ENCODE measurements around the gene OR1K1. TPM values are rescaled to one million over a fixed set of nuclear protein-coding genes. Genes with fewer than 3 reads are reported as not detected.

The OR1K1 gene
- total RNA-seq, 1 donor from 2014 or later = not detected

DNA sequence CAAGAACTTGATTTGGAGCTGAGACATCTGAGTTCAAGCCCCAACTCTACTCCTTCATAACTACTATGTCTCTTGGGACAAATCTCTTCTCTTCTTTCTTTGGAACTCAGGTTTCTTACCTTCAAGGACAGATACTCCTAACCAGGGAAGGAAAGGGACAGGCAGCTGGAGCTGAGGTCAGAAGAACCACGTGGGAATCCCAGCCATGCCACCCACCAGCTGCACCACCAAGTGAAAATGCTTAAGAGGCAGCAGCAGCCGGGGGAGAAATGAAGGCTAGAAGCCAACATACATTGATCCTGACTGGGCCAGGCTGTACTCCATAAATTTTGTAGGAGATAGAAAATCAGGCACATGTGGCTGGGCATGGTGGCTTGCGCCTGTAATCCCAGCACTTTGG is 20.7 kb upstream of the OR1K1 start:
- Histone ChIP-seq H3K27ac (no peak overlapping the region), H3K36me3 (no peaks in the 10 kb centered on the region), H3K4me1 (no peaks in the 10 kb centered on the region), H3K27me3 (no peaks in the 10 kb centered on the region), H3K9me3 (no peaks in the 10 kb centered on the region), H3K4me3 (no peak overlapping the region)
- intact Hi-C loops (cut with DNase I) = no loop called here
- DNase-seq (no peak), ATAC-seq (no peak)
- TF ChIP-seq, protein P1, sequence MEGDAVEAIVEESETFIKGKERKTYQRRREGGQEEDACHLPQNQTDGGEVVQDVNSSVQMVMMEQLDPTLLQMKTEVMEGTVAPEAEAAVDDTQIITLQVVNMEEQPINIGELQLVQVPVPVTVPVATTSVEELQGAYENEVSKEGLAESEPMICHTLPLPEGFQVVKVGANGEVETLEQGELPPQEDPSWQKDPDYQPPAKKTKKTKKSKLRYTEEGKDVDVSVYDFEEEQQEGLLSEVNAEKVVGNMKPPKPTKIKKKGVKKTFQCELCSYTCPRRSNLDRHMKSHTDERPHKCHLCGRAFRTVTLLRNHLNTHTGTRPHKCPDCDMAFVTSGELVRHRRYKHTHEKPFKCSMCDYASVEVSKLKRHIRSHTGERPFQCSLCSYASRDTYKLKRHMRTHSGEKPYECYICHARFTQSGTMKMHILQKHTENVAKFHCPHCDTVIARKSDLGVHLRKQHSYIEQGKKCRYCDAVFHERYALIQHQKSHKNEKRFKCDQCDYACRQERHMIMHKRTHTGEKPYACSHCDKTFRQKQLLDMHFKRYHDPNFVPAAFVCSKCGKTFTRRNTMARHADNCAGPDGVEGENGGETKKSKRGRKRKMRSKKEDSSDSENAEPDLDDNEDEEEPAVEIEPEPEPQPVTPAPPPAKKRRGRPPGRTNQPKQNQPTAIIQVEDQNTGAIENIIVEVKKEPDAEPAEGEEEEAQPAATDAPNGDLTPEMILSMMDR (IDR thresholded peaks at IDR 0.05) = no peak

DNA sequence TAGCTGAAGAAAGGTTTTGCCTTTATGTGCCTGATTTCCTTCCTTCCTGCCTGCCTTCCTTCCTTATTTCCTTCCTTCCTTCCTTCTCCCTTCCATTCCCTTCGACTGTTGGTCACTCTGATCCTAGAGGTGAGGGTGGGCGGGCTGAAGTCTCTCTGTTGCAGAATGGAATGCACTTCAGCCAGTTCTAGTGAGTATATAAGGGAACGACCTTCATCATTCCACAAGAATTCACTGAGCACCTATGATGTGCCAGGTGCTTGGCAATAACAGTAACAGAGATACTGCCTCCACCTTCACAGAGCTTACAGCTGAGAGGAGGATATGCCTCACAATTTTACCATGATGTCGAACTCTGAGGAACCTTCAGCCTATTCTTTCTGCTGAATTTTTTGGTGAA is 19.9 kb upstream of the OR1K1 start:
- Histone ChIP-seq H3K9me3 (no peaks in the 10 kb centered on the region), H3K4me1 (no peaks in the 10 kb centered on the region), H3K36me3 (no peaks in the 10 kb centered on the region), H3K4me3 (no peak overlapping the region), H3K27ac (no peak overlapping the region), H3K27me3 (no peaks in the 10 kb centered on the region)
- intact Hi-C loops (cut with DNase I) = no loop called here
- ATAC-seq = peak; percentile 60
- TF ChIP-seq, protein P1 (IDR thresholded peaks at IDR 0.05) = no peak
- DNase-seq = no peak

DNA sequence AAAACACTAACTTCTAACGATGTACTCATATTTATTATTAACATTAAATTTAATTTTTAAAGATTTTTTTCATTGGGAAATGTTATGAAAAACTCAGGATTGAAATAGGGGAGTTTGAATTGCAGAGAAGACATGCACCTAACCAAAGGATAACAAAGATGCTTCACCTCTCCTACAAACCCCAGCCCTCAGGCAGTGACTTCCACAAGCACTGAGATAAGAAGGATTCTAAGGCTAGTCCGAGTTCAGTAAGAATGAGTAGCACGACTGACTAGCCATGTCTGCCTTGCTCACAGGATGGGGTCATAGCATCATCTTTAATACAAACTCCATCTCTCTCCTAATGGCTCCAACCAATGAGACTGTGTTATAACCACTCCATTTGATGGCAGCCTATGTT is 18.3 kb upstream of the OR1K1 start:
- Histone ChIP-seq H3K36me3 (no peaks in the 10 kb centered on the region), H3K27ac (no peak overlapping the region), H3K27me3 (no peaks in the 10 kb centered on the region), H3K9me3 (no peaks in the 10 kb centered on the region), H3K4me3 (no peak overlapping the region), H3K4me1 (no peaks in the 10 kb centered on the region)
- no peak for ATAC-seq
- TF ChIP-seq, protein P1 (IDR thresholded peaks at IDR 0.05) = no peak
- intact Hi-C loops (cut with DNase I) = no loop called here
- no peak for DNase-seq

DNA sequence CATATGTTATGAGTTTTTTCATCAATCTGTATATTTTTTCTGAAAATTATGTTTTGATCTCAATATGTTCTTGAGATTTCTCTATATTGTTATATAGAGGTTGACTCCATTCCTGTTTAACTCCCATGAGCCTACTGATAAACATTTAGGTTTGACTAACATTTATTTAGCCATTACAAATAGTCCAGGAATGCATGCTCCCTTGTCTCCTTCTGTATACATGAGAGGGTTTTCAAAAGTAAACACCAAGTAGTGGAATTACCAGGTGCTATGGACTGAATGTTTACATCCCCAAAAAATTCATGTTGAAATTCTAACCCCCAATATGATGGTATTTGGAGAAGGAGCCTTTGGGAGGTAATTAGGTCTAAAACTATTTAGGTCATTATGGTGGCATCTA is 14.7 kb upstream of the OR1K1 start:
- DNase-seq (no peak), ATAC-seq (no peak)
- no peaks in the 10 kb centered on the region for H3K27me3 ChIP-seq
- intact Hi-C loops (cut with DNase I) = no loop called here
- TF ChIP-seq, protein P1 (IDR thresholded peaks at IDR 0.05) = no peak
- no peak overlapping the region for H3K4me3 ChIP-seq
- H3K4me1 ChIP-seq = no peaks in the 10 kb centered on the region
- H3K9me3 ChIP-seq = no peaks in the 10 kb centered on the region
- no peaks in the 10 kb centered on the region for H3K36me3 ChIP-seq
- no peak overlapping the region for H3K27ac ChIP-seq

DNA sequence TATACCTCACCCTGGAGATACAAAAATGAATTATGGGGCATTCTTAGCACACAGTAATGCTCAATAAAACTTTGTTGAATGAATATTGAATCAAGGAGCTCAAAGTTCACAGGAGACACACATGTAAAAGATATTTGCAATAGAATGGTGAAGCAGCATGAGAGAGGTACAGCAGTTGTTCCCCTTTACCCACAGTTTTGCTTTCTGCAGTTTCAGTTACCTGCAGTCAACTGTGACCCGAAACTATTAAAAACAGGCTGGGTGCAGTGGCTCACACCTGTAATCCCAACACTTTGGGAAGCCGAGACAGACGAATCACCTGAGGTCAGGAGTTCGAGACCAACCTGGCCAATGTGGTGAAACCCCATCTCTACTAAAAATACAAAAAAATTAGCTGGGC is 13.6 kb upstream of the OR1K1 start:
- no peak overlapping the region for H3K4me3 ChIP-seq
- no peaks in the 10 kb centered on the region for H3K4me1 ChIP-seq
- H3K9me3 ChIP-seq = no peaks in the 10 kb centered on the region
- no peaks in the 10 kb centered on the region for H3K27me3 ChIP-seq
- TF ChIP-seq, protein P1 (IDR thresholded peaks at IDR 0.05) = no peak
- H3K27ac ChIP-seq = no peak overlapping the region
- H3K36me3 ChIP-seq = no peaks in the 10 kb centered on the region
- no peak for DNase-seq
- no peak for ATAC-seq
- intact Hi-C loops (cut with DNase I) = no loop called here

DNA sequence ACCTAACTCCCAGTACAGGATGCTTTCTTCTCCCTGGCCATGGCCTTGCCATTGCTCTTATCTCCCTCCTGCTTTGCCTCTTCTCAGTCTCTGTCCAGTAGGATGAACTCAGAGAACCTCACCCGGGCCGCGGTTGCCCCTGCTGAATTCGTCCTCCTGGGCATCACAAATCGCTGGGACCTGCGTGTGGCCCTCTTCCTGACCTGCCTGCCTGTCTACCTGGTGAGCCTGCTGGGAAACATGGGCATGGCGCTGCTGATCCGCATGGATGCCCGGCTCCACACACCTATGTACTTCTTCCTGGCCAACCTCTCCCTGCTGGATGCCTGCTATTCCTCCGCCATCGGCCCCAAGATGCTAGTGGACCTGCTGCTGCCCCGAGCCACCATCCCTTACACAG is 11.1 kb upstream of the OR1K1 start, which contains the start of gene OR5C1:
Gene OR5C1, plus strand, starts transcription at position 103 of the 400 bp plus-strand sequence. Its CDS starts 0 bp downstream, at position 103.
- no peaks in the 10 kb centered on the region for H3K27me3 ChIP-seq
- no peak within 1 kb of the TSS for H3K27ac ChIP-seq
- no peak within 1 kb of the TSS for H3K4me3 ChIP-seq
- intact Hi-C loops (cut with DNase I) = no loop called here
- no peaks in the 10 kb centered on the region for H3K9me3 ChIP-seq
- no peaks in the 10 kb centered on the region for H3K36me3 ChIP-seq
- no peaks in the 10 kb centered on the region for H3K4me1 ChIP-seq
- ATAC-seq = no peak
- DNase-seq = no peak
- TF ChIP-seq, protein P1 (IDR thresholded peaks at IDR 0.05) = no peak
